ENCODE measurements around the gene LTBP3.

The LTBP3 gene

DNA sequence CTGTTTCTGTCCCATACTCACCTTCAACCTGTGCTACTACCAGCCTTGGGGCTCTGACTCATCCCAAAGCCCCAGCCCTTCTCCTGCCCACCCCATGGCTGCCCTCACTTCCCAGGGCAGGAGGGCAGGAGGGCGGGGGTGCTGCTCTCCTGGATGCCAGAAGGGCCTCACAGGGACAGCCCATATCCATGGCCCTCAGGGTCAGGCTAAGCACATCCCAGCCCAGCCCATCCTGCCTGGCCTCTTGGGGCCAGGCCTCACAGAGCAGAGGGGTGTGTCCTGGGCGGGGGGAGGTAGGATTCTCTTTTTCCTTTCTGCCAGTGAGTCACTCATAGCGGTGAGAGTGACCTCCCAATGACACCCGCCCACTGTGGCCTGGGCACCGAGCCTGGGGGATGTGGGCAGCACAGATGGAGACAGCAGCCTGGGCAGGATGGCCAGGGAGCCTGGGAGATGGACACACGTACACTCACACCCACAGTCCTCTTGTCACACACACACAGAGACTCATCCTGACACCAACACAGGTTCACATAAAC, 2.4 kb downstream of the LTBP3 start:
- H3K4me3 ChIP-seq (ENCODE audit: low read length) = no peak overlapping the region
- no peaks in the 10 kb centered on the region for H3K9me3 ChIP-seq (ENCODE audit: control insufficient read depth, low read depth, low read length)
- no peaks in the 10 kb centered on the region for H3K36me3 ChIP-seq (ENCODE audit: control insufficient read depth, low read depth, low read length)
- no peak overlapping the region for H3K27ac ChIP-seq (ENCODE audit: low read length)
- H3K27me3 ChIP-seq (ENCODE audit: control insufficient read depth, insufficient read depth, low read length) = peaks cover 73% of the 10 kb centered on the region
- peaks cover 15% of the 10 kb centered on the region for H3K4me1 ChIP-seq (ENCODE audit: control insufficient read depth, low read depth, low read length)
- H3K9ac ChIP-seq (ENCODE audit: low read length) = no peak overlapping the region

DNA sequence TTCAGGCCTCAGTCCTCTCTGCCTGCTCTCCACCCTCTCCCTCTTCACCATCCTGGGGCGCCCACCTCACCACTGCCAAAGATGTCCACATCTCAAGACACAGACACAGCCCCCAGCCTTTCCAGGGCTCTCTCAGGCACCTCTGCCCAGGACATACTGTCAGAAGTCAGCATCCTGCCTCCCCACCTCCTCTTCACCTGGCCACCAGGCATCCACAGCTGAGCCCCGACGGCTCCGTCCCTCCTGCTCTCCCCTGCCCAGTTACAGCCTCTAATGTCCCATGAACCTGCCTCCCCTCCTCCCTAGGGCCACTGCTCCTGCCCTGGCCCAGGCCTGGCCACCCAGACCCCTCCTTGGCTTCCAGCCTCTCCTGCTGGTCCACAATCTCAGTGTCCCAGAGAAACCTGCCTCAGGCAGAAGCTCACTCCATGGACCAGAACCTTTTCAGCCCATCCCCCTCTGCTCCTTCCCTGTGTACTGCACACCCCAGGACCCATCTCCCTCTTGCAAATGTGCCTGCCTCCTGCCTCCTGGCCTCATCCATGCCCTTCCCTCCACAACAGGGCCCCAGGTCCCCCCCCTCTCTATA, 3.2 kb downstream of the LTBP3 start:
- Histone ChIP-seq H3K4me1 (ENCODE audit: control insufficient read depth, low read depth, low read length) (peaks cover 11% of the 10 kb centered on the region), H3K36me3 (ENCODE audit: control insufficient read depth, low read depth, low read length) (no peaks in the 10 kb centered on the region), H3K27me3 (ENCODE audit: control insufficient read depth, insufficient read depth, low read length) (peaks cover 73% of the 10 kb centered on the region), H3K9me3 (ENCODE audit: control insufficient read depth, low read depth, low read length) (no peaks in the 10 kb centered on the region), H3K9ac (ENCODE audit: low read length) (no peak overlapping the region), H3K4me3 (ENCODE audit: low read length) (no peak overlapping the region), H3K27ac (ENCODE audit: low read length) (no peak overlapping the region)

DNA sequence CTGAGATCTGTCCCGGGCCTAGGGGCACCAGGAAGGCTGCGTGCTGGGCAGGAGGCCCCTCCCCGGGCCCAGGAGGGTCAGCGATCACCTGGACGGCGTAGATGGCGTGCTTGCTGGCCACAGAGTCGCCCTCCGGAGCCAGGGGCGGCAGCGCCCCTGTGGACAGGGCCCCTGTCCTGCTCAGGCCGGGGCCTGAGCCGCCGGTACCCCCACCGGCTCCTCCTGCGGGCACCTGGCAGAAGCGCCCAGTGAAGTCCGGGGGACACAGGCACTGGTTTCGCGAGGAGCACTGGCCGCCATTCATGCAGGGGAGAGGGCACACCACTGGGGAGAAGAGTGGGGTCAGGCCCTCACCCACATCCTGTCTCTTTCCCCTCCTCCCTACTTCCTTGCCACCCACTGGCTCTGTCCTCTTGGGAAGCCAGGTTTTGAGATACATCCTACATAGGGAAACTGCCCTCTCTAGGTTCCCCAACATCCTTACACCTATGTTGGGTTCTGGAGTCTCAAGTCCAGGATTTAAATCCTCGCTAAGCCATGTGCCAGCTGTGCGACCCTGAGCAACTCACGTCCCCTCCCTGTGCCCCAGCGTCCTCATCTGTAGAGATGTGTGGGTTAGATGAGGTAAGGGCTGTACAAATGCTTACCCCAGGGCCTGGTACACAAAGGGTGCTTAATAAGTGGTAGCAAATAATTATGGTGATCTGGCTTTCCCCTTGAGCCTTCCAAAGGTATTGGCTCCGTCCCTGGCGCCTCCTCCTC, 3.9 kb downstream of the LTBP3 start:
- Histone ChIP-seq H3K27me3 (ENCODE audit: control insufficient read depth, insufficient read depth, low read length) (peaks cover 71% of the 10 kb centered on the region), H3K9me3 (ENCODE audit: control insufficient read depth, low read depth, low read length) (no peaks in the 10 kb centered on the region), H3K4me3 (ENCODE audit: low read length) (peak overlapping the region; percentile 55), H3K36me3 (ENCODE audit: control insufficient read depth, low read depth, low read length) (no peaks in the 10 kb centered on the region), H3K9ac (ENCODE audit: low read length) (no peak overlapping the region), H3K4me1 (ENCODE audit: control insufficient read depth, low read depth, low read length) (peaks cover 9% of the 10 kb centered on the region), H3K27ac (ENCODE audit: low read length) (no peak overlapping the region)

DNA sequence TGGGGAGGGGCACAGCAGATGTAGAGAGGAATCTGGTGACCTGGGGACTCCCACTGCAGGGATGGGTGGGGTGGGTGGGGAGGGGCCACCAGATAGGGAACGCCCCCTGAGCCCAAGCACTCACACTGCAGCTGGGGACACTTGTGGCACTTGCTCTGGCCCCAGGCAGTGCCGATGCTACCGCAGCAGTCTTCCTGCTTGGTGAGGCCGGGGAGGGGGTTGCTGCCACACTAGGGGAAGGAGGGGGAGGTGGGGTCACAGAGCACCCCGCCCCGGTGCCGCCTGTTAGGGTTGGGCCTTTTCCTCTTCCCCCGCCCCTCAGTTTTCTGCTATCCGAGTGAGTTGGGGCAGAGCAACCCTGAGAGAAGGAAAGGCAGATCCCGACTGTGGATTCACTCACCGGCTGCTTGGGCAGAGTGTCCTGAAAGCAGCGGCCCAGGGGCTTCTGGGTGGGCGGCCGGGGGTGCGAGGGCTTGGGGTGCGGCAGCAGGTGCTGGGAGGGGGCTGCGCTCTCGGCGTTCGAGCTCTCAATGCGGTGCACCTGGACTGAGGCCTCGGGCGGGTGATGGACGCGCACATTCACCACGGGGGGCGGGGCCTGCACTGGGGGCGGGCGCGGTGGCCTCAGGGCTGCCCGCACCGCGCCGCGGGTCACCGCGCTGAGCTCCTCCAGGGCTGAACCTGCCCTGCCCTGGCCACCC, 4.7 kb downstream of the LTBP3 start:
- Histone ChIP-seq H3K9me3 (ENCODE audit: control insufficient read depth, low read depth, low read length) (no peaks in the 10 kb centered on the region), H3K36me3 (ENCODE audit: control insufficient read depth, low read depth, low read length) (no peaks in the 10 kb centered on the region), H3K4me1 (ENCODE audit: control insufficient read depth, low read depth, low read length) (peaks cover 3% of the 10 kb centered on the region), H3K27me3 (ENCODE audit: control insufficient read depth, insufficient read depth, low read length) (peaks cover 73% of the 10 kb centered on the region), H3K4me3 (ENCODE audit: low read length) (peak overlapping the region; percentile 55), H3K27ac (ENCODE audit: low read length) (no peak overlapping the region), H3K9ac (ENCODE audit: low read length) (no peak overlapping the region)

DNA sequence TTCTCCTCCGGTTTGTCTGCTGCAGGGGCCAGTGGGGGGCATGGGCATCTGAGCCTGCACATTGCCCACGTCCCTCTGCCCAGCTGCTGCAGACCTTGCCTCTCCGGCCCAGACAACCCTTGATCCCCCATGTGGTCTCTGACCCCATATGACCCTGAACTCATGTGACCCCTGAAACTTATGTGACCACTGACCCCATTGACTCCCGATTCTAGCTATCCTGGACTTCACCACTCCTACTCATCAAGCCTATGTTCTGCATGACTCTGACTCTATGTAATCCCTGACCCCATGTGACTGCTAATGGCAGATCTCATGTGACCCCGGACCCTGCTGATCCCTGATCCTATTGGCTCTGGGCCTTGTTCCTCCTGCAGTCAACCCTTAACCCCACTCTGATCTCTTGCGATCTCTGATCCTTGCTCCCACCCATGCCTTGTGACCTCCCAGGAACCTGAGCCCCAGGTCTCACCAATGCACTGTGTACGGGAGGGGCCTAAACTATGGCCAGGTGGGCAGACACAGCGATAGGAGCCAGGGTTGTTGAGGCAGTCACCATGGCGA, 5.7 kb downstream of the LTBP3 start:
- Histone ChIP-seq H3K9me3 (ENCODE audit: control insufficient read depth, low read depth, low read length) (no peaks in the 10 kb centered on the region), H3K27ac (ENCODE audit: low read length) (no peak overlapping the region), H3K9ac (ENCODE audit: low read length) (no peak overlapping the region), H3K4me1 (ENCODE audit: control insufficient read depth, low read depth, low read length) (peaks cover 3% of the 10 kb centered on the region), H3K4me3 (ENCODE audit: low read length) (no peak overlapping the region), H3K27me3 (ENCODE audit: control insufficient read depth, insufficient read depth, low read length) (peaks cover 82% of the 10 kb centered on the region), H3K36me3 (ENCODE audit: control insufficient read depth, low read depth, low read length) (no peaks in the 10 kb centered on the region)

- Histone ChIP-seq H3K36me3 (ENCODE audit: control insufficient read depth, low read depth, low read length) (no peaks in the 10 kb centered on the region), H3K4me3 (ENCODE audit: low read length) (no peak overlapping the region), H3K27ac (ENCODE audit: low read length) (no peak overlapping the region)
These were observed 6.4 kb downstream of the LTBP3 start for GRCh38 chr11:65551572-65552387.

DNA sequence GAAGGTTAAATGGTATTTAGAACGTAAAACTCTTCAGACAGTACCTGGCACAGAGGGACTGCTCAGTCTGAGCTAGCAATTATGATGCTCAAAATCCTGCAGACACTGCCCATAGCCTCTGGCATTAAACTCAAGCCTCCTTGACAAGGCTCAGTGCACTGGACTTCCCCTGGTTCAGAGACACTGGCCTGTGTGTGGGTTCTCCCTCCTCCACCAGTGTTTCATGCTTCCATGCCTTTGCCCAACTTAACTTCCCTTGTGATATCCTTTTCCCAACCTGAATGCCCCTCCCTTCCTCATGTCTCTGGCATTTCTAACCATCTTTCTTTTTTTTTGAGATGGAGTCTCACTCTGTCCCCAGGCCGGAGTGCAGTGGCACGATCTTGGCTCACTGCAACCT, 9.1 kb downstream of the LTBP3 start:
- Histone ChIP-seq H3K9me3 (ENCODE audit: control insufficient read depth, low read depth, low read length) (no peaks in the 10 kb centered on the region), H3K27me3 (ENCODE audit: control insufficient read depth, insufficient read depth, low read length) (peaks cover 84% of the 10 kb centered on the region), H3K36me3 (ENCODE audit: control insufficient read depth, low read depth, low read length) (no peaks in the 10 kb centered on the region), H3K27ac (ENCODE audit: low read length) (no peak overlapping the region), H3K9ac (ENCODE audit: low read length) (no peak overlapping the region), H3K4me1 (ENCODE audit: control insufficient read depth, low read depth, low read length) (no peaks in the 10 kb centered on the region), H3K4me3 (ENCODE audit: low read length) (no peak overlapping the region)

More at GRCh38 chr11:65551572-65552387, 6.4 kb downstream of the LTBP3 start:
- Histone ChIP-seq H3K4me1 (ENCODE audit: control insufficient read depth, low read depth, low read length) (no peaks in the 10 kb centered on the region), H3K9ac (ENCODE audit: low read length) (no peak overlapping the region), H3K27me3 (ENCODE audit: control insufficient read depth, insufficient read depth, low read length) (peaks cover 82% of the 10 kb centered on the region), H3K9me3 (ENCODE audit: control insufficient read depth, low read depth, low read length) (no peaks in the 10 kb centered on the region)

DNA sequence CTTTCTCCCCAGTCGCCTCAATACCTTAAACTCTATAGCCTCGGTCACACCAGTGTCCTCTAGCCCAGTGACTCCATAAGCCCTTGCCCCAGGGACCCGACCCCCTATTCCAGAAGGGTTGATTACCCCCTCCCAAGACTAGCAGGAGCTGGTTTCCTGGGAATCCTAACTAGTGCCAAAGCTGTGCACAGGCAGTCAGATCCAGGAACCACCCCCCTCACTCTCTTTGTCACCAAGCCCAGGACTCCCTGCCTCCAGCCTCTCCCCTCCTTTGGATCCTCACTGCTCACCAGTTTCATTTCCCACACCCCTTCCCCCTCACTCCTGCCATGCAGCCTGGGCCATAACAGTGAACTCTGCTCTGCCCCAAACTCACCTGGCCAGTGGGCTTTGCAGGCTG, 9.8 kb downstream of the LTBP3 start:
- Histone ChIP-seq H3K4me1 (ENCODE audit: control insufficient read depth, low read depth, low read length) (no peaks in the 10 kb centered on the region), H3K9me3 (ENCODE audit: control insufficient read depth, low read depth, low read length) (no peaks in the 10 kb centered on the region), H3K36me3 (ENCODE audit: control insufficient read depth, low read depth, low read length) (no peaks in the 10 kb centered on the region), H3K4me3 (ENCODE audit: low read length) (no peak overlapping the region), H3K27me3 (ENCODE audit: control insufficient read depth, insufficient read depth, low read length) (peaks cover 83% of the 10 kb centered on the region), H3K9ac (ENCODE audit: low read length) (no peak overlapping the region), H3K27ac (ENCODE audit: low read length) (no peak overlapping the region)

DNA sequence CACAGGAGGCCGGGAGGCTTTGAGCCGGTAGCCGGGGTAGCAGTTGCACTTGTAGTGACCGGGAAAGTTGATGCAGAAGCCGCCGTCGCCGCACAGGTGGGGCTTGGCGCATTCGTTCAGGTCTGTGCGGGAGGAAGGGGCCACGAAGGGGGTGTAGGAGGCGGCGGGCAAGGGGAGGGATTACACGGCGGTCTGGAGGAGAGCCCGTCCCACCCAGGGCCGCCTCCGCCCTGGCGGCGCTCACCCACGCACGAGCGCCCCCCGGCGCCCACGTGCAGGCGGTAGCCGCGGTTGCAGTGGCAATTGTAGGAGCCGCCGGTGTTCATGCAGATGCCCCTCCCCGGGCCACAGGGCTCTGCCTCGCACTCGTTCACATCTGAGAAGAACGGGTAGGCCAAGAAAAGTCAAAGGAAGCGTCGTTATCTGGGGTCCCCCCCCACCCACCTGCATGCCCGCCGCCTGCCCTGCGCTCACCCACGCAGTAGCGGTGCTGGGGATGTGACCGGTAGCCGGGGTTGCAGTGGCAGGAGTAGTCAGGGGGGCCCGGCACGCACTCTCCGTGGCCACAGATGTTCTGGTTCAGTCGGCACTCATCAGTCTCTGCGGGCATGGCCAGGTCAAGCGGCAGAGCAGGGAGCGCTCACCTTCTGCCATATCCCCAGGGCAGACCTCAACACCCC, 10.6 kb downstream of the LTBP3 start:
- Histone ChIP-seq H3K36me3 (ENCODE audit: control insufficient read depth, low read depth, low read length) (no peaks in the 10 kb centered on the region), H3K4me1 (ENCODE audit: control insufficient read depth, low read depth, low read length) (no peaks in the 10 kb centered on the region)

DNA sequence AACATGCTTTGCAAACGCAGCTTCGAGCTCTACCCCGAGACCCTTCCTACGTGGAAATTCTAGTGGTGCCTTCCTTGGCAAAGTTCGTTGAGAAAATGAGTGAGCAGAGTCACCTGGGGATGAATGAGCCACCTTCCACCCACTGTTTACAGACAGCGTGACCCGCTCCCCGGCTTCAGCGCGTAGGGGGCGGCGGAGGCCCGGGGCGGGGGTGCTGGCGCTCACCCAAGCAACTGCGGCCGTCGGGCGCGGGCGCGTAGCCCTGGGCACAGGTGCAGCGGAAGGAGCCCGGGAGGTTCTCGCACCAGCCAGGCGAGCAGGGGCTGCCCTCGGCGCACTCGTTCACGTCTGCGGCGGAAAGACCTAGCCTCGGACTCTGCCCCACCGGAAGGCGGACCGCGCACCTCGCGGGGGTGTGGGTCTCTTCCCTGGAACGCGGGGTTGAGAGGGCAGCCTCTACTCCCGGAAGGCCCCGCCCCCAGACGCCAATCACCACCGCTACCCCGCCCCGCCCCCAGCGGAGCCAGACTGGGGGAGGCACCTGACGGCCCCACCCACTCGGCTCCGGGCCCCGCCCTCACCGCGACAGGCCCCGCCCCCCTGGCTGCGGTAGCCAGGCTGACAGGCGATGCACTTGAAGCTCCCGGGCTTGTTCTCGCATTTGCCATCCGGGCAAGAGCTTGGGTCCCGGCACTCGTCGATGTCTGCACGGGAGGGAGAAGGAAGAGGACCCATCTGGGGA, 11.8 kb downstream of the LTBP3 start:
- no peak overlapping the region for H3K27ac ChIP-seq (ENCODE audit: low read length)
- no peaks in the 10 kb centered on the region for H3K36me3 ChIP-seq (ENCODE audit: control insufficient read depth, low read depth, low read length)
- H3K4me3 ChIP-seq (ENCODE audit: low read length) = peak overlapping the region; percentile 34
- H3K9me3 ChIP-seq (ENCODE audit: control insufficient read depth, low read depth, low read length) = no peaks in the 10 kb centered on the region
- H3K4me1 ChIP-seq (ENCODE audit: control insufficient read depth, low read depth, low read length) = no peaks in the 10 kb centered on the region
- peaks cover 70% of the 10 kb centered on the region for H3K27me3 ChIP-seq (ENCODE audit: control insufficient read depth, insufficient read depth, low read length)
- H3K9ac ChIP-seq (ENCODE audit: low read length) = no peak overlapping the region

More for the DNA sequence above, 10.6 kb downstream of the LTBP3 start:
- Histone ChIP-seq H3K9ac (ENCODE audit: low read length) (no peak overlapping the region), H3K9me3 (ENCODE audit: control insufficient read depth, low read depth, low read length) (no peaks in the 10 kb centered on the region), H3K4me3 (ENCODE audit: low read length) (no peak overlapping the region), H3K27ac (ENCODE audit: low read length) (no peak overlapping the region), H3K27me3 (ENCODE audit: control insufficient read depth, insufficient read depth, low read length) (peaks cover 82% of the 10 kb centered on the region)

Data from iPS-18a (cell line).